Activated CD8-positive, alpha-beta memory T cell treated with anti-CD3 and anti-CD28 coated beads for 4 hours (primary cell): Measurements from ENCODE around the gene ODC1.
"Not testable (repeated sequence)": the region's sequence is repeated elsewhere in the genome, so short reads cannot be mapped to it uniquely, and the experiment has no call there.

Source experiments
- DNase-seq, 2 donors: peaks; one replicate each; pipeline ENCODE4 v3.0.0-alpha.2; 2020; ENCODE audit warnings: low read depth in 2 of 2

Gene ODC1

GRCh38 chr2:10447895-10448575 is at the start of gene ODC1:
Gene ODC1, minus strand, starts transcription at chr2:10448327. Its CDS starts 3,295 bp downstream, at chr2:10445032.
- peak; percentile 97 to 98 for DNase-seq

DNA sequence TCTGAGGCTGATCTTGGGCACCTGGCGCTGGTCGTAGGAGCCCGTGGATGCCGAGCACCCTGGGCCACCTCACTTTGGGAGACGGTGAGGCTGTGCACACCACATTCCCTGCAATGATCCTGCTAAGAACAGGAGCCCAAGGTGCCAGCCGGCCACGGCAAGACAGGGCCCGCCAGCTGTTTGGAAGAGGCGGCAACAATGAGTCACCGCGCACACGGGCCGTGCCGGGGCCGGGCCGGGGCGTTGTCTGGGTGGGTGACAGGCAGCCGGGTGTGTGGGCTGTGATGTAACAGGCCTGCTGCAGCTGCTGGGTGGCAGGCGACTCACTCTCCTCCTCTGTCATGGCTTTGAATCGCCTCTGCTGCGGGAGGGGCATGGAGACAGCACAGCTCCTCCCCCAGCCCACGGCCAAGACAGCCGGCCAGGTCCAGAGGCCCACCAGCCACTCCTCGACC is 49.7 kb upstream of the ODC1 start:
- peak; percentile 41 to 60 for DNase-seq

DNA sequence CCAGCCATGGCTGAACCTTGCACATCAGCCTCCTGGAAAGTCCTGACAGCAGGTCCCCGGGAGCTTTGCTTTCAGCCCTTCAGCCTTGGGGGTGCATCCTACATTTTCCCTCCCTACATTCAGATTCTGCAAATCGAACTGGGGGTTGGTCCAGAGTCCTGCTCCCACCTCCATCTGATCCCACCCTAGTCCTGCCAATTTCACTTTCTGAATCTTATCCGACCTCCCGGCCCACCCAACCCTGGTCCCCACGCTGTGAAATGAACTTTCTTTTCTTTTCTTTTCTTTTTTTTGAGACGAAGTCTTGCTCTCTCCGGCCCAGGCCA is 47.8 kb upstream of the ODC1 start:
- DNase-seq, result no peak

- DNase-seq, result no peak
Measured at GRCh38 chr2:10495311-10495987, 47.3 kb upstream of the ODC1 start.

DNA sequence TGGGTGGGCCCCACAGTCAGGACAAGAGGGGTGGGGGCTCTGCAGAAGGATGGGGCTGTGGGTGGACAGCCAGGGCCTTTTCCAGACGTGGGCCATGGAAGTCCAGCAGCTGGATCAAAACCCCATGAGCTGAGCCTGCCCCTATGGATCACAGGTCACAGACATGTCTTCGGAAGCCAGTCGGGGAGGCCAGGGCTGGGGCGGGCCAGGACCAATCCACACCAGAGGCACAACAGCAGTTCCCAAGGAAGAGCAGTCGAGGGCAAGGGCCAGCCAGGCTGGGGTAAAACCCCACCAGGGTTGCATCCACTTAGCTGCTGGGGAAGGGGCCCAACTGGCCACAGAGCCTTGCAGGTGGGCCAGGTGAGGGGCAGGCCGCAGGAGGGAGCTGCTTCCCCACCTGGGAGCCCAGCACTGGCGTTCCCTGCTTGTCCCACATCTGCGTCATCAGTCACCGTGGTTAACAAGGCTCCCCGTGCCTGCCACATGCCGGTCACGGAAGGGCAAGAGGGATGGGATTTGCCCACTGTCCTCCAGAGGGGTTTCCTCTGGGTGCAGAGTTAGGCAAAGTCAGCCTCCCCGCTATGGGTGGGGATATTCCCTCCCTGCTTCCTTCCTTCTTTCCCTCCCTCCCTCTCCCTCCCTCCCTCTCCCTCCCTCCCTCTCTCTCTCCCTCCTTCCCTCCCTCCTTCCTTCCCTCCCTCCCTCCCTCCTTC is 46.4 kb upstream of the ODC1 start:
- DNase-seq, result no peak

DNA sequence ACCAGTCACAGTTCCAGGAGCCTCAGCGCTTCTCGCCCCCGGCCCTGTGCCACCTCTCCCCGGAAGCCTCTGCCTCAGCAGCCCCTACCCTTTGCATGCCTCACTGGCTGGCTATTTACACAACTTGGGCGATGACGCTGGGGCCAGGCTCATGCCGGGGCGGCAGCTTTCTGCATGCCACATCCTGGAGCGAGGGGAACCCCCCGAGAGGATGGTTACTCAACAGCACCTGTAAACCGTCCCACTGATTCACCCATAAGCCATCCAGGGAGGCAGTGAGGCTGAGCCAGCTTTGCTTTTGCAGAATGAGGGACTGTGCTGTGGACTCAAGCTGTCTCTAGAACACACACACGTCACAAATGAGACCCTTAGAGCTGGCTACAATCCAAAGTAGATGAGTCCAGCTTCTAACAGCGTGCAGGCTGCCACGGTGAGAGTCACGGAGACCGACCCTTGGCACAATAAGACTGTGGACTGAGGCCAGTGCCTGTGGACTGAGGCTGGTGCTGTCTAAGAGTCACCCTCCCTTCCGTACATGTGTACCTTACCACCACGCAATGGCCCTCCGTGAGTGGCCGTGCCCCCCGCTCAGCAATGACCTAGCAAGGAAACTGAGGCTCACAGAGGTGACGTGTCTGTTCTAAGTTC is 45.6 kb upstream of the ODC1 start:
- peak; percentile 62 to 84 for DNase-seq

- DNase-seq, result no peak
Measured at GRCh38 chr2:10493075-10493633, 45.0 kb upstream of the ODC1 start.

GRCh38 chr2:10490806-10491291 is 42.7 kb upstream of the ODC1 start:
- no peak for DNase-seq

- no peak for DNase-seq
Measured at GRCh38 chr2:10489842-10490555, 41.9 kb upstream of the ODC1 start.

DNA sequence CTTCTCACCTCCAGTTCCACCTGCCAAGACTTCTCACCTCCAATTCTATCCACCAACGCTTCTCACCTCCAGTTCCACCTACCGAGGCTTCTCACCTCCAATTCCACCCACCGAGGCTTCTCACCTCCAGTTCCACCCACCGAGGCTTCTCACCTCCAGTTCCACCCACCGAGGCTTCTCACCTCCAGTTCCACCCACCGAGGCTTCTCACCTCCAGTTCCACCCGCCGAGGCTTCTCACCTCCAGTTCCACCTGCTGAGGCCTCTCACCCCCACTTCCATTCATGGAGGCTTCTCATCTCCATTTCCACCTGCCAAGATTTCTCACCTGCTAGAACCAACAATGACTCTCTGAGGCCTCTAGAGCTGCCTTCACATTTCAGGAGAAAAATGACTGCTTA is 40.0 kb upstream of the ODC1 start:
- not testable (repeated sequence) for DNase-seq

DNA sequence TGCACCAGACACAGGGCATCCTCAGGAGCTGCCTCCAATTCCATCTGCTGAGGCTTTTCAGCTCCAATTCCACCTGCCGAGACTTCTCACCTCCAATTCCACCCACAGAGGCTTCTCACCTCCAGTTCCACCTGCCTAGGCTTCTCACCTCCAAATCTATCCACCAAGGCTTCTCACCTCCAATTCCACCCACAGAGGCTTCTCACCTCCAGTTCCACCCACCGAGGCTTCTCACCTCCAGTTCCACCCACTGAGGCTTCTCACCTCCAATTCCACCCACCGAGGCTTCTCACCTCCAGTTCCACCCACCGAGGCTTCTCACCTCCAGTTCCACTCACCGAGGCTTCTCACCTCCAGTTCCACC is 39.6 kb upstream of the ODC1 start:
- not testable (repeated sequence) for DNase-seq

- DNase-seq, result no peak
Measured at GRCh38 chr2:10487081-10487740, 39.1 kb upstream of the ODC1 start.

GRCh38 chr2:10486601-10487079 is 38.5 kb upstream of the ODC1 start:
- DNase-seq, result no peak

- no peak for DNase-seq
Measured at GRCh38 chr2:10486091-10486490, 38.0 kb upstream of the ODC1 start.

- DNase-seq, result no peak
Measured at GRCh38 chr2:10482913-10483312, 34.8 kb upstream of the ODC1 start.

DNA sequence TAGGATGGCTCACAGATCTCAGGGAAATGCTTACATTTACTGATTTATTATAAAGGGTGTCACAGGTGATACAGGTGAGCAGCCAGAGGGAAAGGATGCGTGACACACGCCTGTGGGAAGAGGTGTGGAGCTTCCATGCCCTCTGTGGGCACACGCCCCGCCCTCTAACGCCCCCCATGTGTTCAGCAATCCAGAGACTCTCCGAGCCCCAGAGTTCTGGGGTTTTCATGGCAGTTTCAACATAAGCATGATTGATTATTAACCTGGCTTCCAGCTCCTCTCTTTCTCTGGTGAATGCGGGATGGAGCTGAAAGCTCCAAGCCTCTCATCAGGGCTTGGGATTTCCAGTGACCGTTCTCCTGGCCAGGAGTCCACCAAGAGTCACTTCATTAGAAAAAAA is 34.3 kb upstream of the ODC1 start:
- no peak for DNase-seq

- no peak for DNase-seq
Measured at GRCh38 chr2:10481666-10482157, 33.6 kb upstream of the ODC1 start.

- DNase-seq, result no peak
Measured at GRCh38 chr2:10481055-10481665, 33.0 kb upstream of the ODC1 start.

GRCh38 chr2:10480359-10480949 is 32.3 kb upstream of the ODC1 start:
- DNase-seq, result no peak

DNA sequence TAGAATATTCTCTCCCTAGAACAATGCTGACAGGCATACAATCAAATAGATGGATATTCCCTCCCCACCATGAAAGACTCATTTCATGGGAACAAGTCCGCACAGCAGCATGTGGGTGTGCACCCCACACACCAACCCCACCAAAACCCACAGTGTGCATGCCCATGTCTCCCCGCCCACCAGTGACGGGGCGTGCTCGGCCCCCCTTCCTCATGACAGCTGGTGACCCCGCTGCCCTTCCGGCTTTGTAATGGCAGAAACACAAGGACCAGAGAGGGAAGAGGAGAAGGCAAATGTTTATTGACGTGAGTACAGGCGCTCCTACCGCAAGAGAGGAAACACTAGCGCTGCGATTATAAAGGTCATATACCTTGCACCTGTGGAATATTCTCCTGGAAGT is 30.8 kb upstream of the ODC1 start:
- no peak for DNase-seq
